HS-5 (cell line): Measurements from ENCODE around the gene CDHR2.
A peak's percentile ranks its signal among the peaks of the same experiment; 100 is the strongest.

Experiments used
- DNase-seq: peaks from one replicate; pipeline ENCODE4 v3.0.0-alpha.2; 2012; ENCODE audit warnings: low read depth

Gene CDHR2

DNA sequence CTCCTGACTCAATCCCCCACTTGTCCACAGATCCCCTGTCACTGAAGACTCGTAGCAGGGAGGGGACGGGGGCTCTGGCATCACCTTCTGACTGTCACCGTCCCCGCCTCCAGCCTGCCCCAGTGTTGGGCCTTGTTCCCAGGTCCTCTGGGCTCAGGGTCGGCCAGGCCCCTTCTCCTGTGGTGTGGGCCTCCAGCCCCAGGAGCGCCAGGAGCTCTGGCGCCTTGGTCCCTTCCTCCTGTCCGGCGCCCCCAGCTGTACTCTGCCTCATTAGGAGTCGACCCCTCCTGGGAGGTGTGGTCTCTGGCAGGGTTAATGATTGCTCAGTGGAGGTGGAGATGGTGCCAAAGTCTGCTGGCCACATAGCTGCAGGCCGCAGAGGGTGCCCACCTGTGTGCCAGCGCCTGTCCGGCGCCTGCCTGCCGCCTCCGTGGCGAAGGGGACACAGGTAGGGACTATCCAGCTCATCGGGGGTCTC is at the start of gene CDHR2:
Gene CDHR2, plus strand, starts transcription at position 376 of the 478 bp plus-strand sequence. CDS start 16,011 bp downstream, outside the sequence.
- DNase-seq = no peak

DNA sequence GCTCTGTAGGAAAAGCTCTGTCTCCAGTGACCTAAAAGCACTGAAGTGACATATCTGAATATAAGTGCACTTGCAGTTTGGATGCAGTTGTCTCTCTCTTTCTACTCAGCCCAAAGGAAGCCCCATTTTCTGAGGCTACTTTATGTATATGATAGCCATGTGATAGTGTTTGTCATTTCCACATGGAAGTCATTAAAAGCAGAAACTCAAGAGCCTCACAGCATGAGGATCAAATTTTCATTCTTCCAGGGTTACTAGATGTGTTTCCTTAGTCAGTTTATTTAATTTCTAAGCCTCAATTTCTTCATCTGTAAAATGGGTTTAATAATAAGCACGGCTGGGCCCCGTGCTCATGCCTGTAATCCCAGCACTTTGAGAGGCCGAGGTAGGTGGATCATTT is 48.6 kb upstream of the CDHR2 start:
- DNase-seq = no peak

DNA sequence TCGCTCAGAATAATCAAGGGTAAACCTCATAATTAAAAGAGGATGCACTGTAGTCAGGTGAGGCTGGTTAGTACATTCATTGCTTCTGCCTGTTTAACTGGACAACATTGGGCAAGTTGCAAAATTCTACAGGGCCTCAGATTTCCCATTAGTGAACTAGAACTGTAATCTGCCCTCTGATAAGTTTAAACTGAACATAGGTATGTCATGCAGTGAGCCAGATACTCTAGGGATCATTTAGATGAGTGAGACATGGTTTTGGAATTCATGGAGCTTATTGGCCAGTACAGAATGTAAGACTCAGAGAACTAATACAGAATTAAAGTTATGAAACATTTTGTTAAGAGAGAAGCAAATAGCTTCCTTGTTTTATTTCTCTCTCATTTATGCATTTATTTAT is 47.8 kb upstream of the CDHR2 start:
- DNase-seq = peak; percentile 88

GRCh38 chr5:176503496-176503895 is 45.6 kb upstream of the CDHR2 start:
- no peak for DNase-seq

GRCh38 chr5:176507911-176508310 is 41.2 kb upstream of the CDHR2 start:
- no peak for DNase-seq

- DNase-seq = no peak
Measured at GRCh38 chr5:176508603-176509002, 40.5 kb upstream of the CDHR2 start.

DNA sequence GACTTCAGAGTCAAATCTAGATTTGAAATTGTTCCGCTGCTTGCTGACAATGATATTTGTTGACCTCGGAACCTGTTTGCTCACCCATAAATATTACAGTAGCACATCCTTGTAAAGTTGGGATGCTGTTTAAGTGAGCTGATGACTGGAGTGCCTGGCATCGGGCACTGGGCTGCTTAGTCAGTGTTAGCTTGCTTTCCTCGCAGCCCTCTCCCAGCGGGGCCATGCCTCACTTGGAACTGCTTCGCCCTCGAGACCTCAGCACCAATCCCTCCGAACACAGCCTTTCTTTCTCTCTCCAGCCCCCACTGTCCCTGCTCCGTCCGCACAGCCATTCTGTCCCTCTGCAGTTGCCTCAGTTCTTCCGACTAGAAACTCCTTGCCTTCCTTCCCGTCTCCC is 35.4 kb upstream of the CDHR2 start:
- DNase-seq = no peak

GRCh38 chr5:176514244-176514950 is 34.7 kb upstream of the CDHR2 start:
- no peak for DNase-seq

- DNase-seq = no peak
Measured at GRCh38 chr5:176515396-176515795, 33.7 kb upstream of the CDHR2 start.

DNA sequence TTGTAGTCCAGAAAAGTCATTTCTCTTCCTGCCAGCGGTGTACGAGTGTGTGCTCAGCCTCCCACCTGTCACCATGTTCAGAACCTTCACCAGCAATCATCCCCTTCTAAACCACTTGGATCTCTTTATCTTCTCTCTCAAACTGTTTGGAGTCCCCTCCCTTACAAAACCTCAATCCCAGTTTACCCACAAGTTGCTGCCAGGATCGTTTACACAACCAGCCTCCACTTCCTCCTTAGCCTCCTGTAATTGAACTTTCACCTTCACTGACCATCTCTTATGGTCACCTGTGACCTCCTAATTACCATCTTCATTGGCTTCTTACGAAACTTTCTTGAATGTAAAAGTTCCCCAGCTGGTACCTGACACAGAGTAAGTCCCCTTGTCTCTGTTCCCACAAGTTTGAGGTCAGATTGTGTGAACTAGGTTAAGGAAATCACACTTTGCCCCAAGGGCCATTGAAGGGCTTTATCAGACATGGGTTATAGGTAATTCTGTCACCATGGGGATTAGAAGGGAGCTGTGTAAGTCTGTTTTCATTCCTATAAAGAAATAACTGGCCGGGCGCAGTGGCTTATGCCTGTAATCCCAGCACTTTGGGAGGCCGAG is 32.0 kb upstream of the CDHR2 start:
- no peak for DNase-seq

GRCh38 chr5:176519810-176520720 is 29.1 kb upstream of the CDHR2 start:
- no peak for DNase-seq

GRCh38 chr5:176521286-176521685 is 27.9 kb upstream of the CDHR2 start:
- no peak for DNase-seq

DNA sequence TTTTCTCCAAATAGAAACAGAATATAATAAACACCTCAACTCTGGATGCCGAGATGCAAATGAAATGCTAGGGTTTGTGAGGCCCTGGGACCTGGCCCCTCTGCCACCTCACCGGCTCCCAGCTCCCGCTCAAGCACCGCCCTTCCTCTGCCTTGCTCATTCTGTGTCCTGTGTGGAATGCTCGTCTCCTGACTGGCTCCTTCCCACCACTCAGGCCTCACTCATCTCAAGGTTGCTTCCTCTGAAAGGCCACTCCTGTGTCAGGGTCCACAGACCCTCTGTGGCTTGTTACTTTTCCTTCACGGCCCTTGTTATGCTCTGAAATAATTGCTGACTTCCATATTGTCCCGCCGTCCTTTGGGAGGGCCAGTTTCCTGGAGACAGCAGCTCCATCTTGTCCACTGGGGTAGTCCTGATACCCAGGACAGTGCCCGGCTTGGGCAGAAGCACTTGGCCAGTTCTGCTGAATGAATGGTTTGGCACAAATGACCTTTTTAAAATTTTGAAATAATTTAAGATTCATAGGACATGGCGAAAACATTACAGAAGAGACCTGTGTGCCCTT is 27.4 kb upstream of the CDHR2 start:
- DNase-seq = no peak

GRCh38 chr5:176524138-176524537 is 25.0 kb upstream of the CDHR2 start:
- no peak for DNase-seq

DNA sequence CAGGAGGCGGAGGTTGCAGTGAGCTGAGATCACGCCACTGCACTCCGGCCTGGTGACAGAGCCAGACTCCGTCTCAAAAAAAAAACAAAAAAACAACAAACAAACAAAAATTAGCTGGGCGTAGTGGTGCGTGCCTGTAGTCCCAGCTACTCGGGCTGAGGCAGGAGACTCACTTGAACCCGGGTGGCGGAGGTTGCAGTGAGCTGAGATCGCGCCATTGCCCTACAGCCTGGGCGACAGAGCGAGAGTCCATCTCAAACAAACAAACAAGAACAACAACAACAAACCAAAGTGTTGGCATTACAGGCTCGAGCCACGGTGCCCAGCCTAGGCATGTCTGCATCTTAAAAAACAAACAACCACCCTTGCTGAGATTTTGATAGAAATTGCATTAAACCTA is 24.2 kb upstream of the CDHR2 start:
- DNase-seq = no peak

- DNase-seq = no peak
Measured at GRCh38 chr5:176525677-176526076, 23.5 kb upstream of the CDHR2 start.

DNA sequence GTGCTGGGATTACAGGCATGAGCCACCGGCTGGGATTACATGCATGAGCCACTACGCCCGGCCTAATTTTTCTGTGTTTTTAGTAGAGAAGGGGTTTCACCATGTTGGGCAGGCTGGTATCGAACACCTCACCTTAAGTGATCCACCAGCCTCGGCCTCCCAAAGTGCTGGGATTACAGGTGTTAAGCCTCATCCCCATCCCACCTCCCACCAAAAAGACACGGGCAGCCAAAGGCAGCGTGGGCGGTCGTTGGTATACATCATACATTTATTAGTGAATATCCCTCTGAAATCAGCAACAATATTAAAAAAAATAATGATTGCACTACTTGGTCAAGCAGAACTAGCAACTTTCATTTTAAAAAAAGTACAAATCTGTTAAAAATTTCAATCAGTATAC is 22.7 kb upstream of the CDHR2 start:
- no peak for DNase-seq

GRCh38 chr5:176527246-176528222 is 21.6 kb upstream of the CDHR2 start:
- no peak for DNase-seq

DNA sequence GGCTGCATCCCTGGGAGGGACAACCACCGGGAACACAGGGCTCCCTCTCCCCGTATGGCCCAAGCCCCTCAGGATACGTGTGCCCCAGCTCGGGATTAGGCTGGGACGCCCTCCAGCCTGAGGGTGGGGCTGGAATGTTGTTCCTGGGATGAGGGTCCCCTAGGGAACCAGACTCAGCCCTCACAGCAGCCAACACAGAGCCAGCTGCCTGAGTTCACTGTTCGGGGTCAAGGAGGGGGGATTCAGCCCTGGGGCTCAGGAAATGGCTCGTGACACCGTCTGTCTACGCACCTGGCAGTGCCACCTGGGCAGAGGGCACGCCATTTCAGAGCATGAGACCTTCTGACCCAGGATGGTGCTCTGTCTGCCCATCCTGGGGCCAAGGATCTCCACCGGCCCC is 20.8 kb upstream of the CDHR2 start:
- no peak for DNase-seq

DNA sequence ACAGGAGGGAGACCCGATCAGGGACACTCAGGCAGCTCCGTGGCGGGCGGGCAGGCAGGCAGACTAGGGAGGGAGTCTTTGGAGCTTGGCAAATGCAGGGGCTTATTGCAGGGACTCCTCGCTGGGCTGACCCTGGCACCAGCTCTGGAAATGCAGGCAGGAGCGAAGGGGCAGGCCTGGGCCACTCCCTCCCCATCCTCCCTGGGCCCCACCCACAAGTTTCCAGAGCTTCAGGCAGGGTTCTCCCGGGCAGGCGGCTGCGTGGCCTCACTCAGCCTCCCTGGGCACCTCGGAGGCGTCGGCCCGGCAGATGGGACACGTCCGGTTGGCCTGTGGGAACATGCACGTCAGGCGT is 20.4 kb upstream of the CDHR2 start:
- no peak for DNase-seq

- no peak for DNase-seq
Measured at GRCh38 chr5:176529116-176529740, 19.9 kb upstream of the CDHR2 start.
